Measurements from ENCODE around the gene LIG4. TPM values are rescaled to one million over a fixed set of nuclear protein-coding genes. Genes with fewer than 3 reads are reported as not detected.

LIG4 gene
- total RNA-seq, 4 donors from 2014 or later, result 2.0 to 11.0 (median 7.2) TPM

GRCh38 chr13:108193806-108194205 is 21.5 kb downstream of the LIG4 start:
- Histone ChIP-seq H3K4me3 (no peak overlapping the region), H3K36me3 (no peaks in the 10 kb centered on the region), H3K27me3 (peaks cover 0 to 4% of the 10 kb centered on the region in 2 donors), H3K27ac (no peak overlapping the region), H3K9me3 (no peaks in the 10 kb centered on the region), H3K4me1 (no peaks in the 10 kb centered on the region)
- intact Hi-C loops (cut with DNase I; ENCODE audit: low total_unique reads), result no loop called here
- no peak for DNase-seq
- no peak for TF ChIP-seq POLR2A (IDR thresholded peaks at IDR 0.05)

- Histone ChIP-seq H3K27me3 (peaks cover 0 to 5% of the 10 kb centered on the region in 2 donors), H3K27ac (no peak overlapping the region), H3K4me1 (no peaks in the 10 kb centered on the region), H3K4me3 (no peak overlapping the region), H3K36me3 (no peaks in the 10 kb centered on the region), H3K9me3 (no peaks in the 10 kb centered on the region)
- intact Hi-C loops (cut with DNase I; ENCODE audit: low total_unique reads), result no loop called here
- no peak for DNase-seq
- TF ChIP-seq CTCF (IDR thresholded peaks at IDR 0.05), result no peak
- no peak for TF ChIP-seq POLR2A (IDR thresholded peaks at IDR 0.05)
These were observed 24.4 kb downstream of the LIG4 start for GRCh38 chr13:108190897-108191296.

GRCh38 chr13:108188260-108188659 is 27.1 kb downstream of the LIG4 start:
- Histone ChIP-seq H3K9me3 (no peaks in the 10 kb centered on the region), H3K27me3 (peaks cover 0 to 5% of the 10 kb centered on the region in 2 donors), H3K27ac (no peak overlapping the region), H3K4me3 (no peak overlapping the region), H3K4me1 (no peaks in the 10 kb centered on the region), H3K36me3 (no peaks in the 10 kb centered on the region)
- DNase-seq, result no peak
- TF ChIP-seq POLR2A (IDR thresholded peaks at IDR 0.05) (no peak), CTCF (IDR thresholded peaks at IDR 0.05) (no peak)
- intact Hi-C loops (cut with DNase I; ENCODE audit: low total_unique reads), result no loop called here

DNA sequence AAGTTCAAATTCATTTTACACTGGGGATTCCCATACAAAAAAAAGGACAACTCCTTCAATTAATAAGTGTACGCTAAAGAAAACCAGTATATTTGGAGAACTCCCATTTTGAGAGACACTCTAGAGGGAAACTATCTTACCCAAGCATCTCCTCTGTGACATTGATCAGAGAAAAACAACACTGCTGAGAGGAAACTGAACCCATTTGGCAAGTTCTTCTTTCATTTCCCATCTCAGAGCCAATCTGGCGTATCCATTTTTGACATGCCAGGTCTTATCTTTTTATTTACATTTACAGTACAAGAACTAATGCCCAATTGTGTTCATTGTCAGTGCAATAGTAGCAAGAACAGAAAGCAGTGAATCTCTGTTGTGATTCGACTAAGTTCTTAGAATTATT is 30.1 kb downstream of the LIG4 start:
- peaks cover 0 to 5% of the 10 kb centered on the region in 2 donors for H3K27me3 ChIP-seq
- H3K27ac ChIP-seq, result no peak overlapping the region
- H3K4me1 ChIP-seq, result no peaks in the 10 kb centered on the region
- H3K36me3 ChIP-seq, result no peaks in the 10 kb centered on the region
- H3K4me3 ChIP-seq, result no peak overlapping the region
- TF ChIP-seq CTCF (IDR thresholded peaks at IDR 0.05) (no peak), POLR2A (IDR thresholded peaks at IDR 0.05) (no peak)
- intact Hi-C loops (cut with DNase I; ENCODE audit: low total_unique reads), result no loop called here
- no peak for DNase-seq
- no peaks in the 10 kb centered on the region for H3K9me3 ChIP-seq

DNA sequence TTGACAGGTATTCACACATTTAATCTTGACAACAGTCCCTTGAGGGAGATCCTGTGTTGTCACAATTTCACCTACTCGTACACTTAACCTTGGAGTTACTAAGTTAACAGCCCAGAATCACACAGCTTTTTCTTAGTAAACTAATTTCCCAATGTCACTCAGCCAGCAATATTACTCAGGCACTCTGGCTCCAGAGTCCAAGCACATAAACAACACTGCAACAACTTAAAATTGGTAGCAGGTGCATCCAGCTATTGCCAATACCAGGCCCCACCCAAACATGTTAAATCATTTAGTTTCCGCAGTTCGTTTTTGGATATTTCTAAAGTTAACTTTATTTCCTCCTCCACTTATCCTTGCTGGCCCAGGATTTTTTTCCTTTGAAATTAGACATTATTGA is 32.7 kb downstream of the LIG4 start:
- Histone ChIP-seq H3K36me3 (no peaks in the 10 kb centered on the region), H3K27me3 (no peaks in the 10 kb centered on the region), H3K27ac (no peak overlapping the region), H3K4me1 (no peaks in the 10 kb centered on the region), H3K4me3 (no peak overlapping the region), H3K9me3 (no peaks in the 10 kb centered on the region)
- intact Hi-C loops (cut with DNase I; ENCODE audit: low total_unique reads), result no loop called here
- TF ChIP-seq CTCF (IDR thresholded peaks at IDR 0.05), result no peak
- TF ChIP-seq POLR2A (IDR thresholded peaks at IDR 0.05), result no peak
- no peak for DNase-seq

GRCh38 chr13:108178078-108178477 is 37.3 kb downstream of the LIG4 start:
- Histone ChIP-seq H3K4me1 (no peaks in the 10 kb centered on the region), H3K4me3 (no peak overlapping the region), H3K27me3 (no peaks in the 10 kb centered on the region), H3K27ac (no peak overlapping the region), H3K36me3 (no peaks in the 10 kb centered on the region), H3K9me3 (no peaks in the 10 kb centered on the region)
- DNase-seq, result no peak
- no peak for TF ChIP-seq CTCF (IDR thresholded peaks at IDR 0.05)
- TF ChIP-seq POLR2A (IDR thresholded peaks at IDR 0.05), result no peak
- intact Hi-C loops (cut with DNase I; ENCODE audit: low total_unique reads), result no loop called here
